Measurements from ENCODE around the gene PLB1.

PLB1 gene

DNA sequence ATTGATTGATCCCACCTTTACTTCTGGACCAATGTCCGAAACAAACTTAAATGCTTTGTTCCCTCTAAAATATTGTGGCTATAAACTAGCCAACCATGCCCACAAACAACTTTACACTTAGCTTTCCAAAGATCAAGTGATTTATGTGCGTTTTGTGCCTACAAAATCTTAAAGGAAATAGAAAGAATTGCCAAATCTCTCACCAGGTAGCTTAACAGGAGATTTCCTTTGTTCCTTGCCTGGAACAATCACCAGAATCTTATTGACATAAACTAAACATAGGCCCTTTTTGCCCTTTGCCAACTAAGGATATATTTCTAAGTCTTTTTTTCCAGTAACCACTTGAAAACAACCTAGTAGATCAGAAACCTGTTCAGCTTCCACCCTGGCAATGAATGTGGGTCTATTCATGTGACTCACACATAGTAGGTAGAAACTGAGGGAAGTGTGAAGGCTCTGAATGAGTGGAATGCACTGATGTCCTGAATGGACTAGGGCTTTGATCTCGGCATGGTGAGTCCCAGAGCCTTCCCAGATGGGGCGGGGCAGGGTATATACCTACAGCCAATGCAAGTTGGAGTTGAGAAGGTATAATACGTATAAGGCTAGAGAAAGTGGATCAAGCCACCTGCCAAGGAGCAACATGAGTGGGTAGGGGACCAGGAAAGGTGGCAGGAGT lies 161.2 kb downstream of the PLB1 start:
- ATAC-seq (ENCODE audit: insufficient read depth, low read depth) (no peak), DNase-seq (no peak)
- no peak overlapping the region for H3K4me3 ChIP-seq (ENCODE audit: low read depth in 1 of 2, low read length in 2 of 2)
- H3K36me3 ChIP-seq (ENCODE audit: insufficient read depth, low read length), result no peaks in the 10 kb centered on the region
- H3K79me2 ChIP-seq (ENCODE audit: insufficient read depth, low read length), result no peaks in the 10 kb centered on the region
- H3K27ac ChIP-seq (ENCODE audit: low read length), result no peak overlapping the region
- no peaks in the 10 kb centered on the region for H3K4me1 ChIP-seq (ENCODE audit: insufficient read depth, low read length)
- H3K9ac ChIP-seq (ENCODE audit: low read depth, low read length), result no peak overlapping the region
- H4K20me1 ChIP-seq (ENCODE audit: insufficient read depth, low read length), result no peaks in the 10 kb centered on the region
- no peak overlapping the region for H2AFZ ChIP-seq (ENCODE audit: low read depth, low read length)
- H3K27me3 ChIP-seq (ENCODE audit: insufficient read depth, low read length, poor library complexity), result peaks cover 2% of the 10 kb centered on the region
- TF ChIP-seq, protein P1, sequence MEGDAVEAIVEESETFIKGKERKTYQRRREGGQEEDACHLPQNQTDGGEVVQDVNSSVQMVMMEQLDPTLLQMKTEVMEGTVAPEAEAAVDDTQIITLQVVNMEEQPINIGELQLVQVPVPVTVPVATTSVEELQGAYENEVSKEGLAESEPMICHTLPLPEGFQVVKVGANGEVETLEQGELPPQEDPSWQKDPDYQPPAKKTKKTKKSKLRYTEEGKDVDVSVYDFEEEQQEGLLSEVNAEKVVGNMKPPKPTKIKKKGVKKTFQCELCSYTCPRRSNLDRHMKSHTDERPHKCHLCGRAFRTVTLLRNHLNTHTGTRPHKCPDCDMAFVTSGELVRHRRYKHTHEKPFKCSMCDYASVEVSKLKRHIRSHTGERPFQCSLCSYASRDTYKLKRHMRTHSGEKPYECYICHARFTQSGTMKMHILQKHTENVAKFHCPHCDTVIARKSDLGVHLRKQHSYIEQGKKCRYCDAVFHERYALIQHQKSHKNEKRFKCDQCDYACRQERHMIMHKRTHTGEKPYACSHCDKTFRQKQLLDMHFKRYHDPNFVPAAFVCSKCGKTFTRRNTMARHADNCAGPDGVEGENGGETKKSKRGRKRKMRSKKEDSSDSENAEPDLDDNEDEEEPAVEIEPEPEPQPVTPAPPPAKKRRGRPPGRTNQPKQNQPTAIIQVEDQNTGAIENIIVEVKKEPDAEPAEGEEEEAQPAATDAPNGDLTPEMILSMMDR (IDR thresholded peaks at IDR 0.05; ENCODE audit: borderline replicate concordance, extremely low read depth, low read length, poor library complexity, severe bottlenecking), result no peak
- TF ChIP-seq EZH2 (IDR thresholded peaks at IDR 0.05; ENCODE audit: borderline replicate concordance, low read depth, low read length, severe bottlenecking), result no peak
- no peak overlapping the region for H3K4me2 ChIP-seq (ENCODE audit: insufficient read depth, low read length)
- no peaks in the 10 kb centered on the region for H3K9me3 ChIP-seq (ENCODE audit: insufficient read depth, low read length, severe bottlenecking)

DNA sequence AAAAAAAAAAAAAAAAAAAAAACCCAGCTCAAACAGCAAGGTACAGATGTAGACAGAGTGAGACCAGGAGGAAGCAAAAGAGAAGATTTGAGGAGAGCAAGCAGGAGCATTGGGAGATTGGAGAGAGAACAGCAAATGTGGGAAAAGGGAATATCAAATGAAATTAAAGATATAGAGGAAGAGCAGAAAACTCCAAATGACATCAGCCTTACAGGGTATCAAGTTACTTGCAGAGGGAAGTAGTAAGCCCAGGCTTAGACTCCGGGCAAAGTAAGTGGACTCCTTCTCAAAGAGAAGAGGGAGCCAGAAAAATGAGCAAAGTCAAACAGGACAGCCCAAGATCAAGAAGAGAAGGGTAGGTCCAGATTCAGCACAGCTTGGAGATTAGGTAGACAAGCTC lies 162.5 kb downstream of the PLB1 start:
- Histone ChIP-seq H3K27ac (ENCODE audit: low read length) (no peak overlapping the region), H3K4me1 (ENCODE audit: insufficient read depth, low read length) (no peaks in the 10 kb centered on the region), H3K4me3 (ENCODE audit: low read depth in 1 of 2, low read length in 2 of 2) (no peak overlapping the region), H3K27me3 (ENCODE audit: insufficient read depth, low read length, poor library complexity) (peaks cover 2% of the 10 kb centered on the region), H3K9me3 (ENCODE audit: insufficient read depth, low read length, severe bottlenecking) (no peaks in the 10 kb centered on the region), H3K79me2 (ENCODE audit: insufficient read depth, low read length) (no peaks in the 10 kb centered on the region), H4K20me1 (ENCODE audit: insufficient read depth, low read length) (no peaks in the 10 kb centered on the region), H3K36me3 (ENCODE audit: insufficient read depth, low read length) (no peaks in the 10 kb centered on the region), H3K4me2 (ENCODE audit: insufficient read depth, low read length) (no peak overlapping the region), H3K9ac (ENCODE audit: low read depth, low read length) (no peak overlapping the region), H2AFZ (ENCODE audit: low read depth, low read length) (no peak overlapping the region)
- TF ChIP-seq, protein P1 (IDR thresholded peaks at IDR 0.05; ENCODE audit: borderline replicate concordance, extremely low read depth, low read length, poor library complexity, severe bottlenecking), result no peak
- TF ChIP-seq EZH2 (IDR thresholded peaks at IDR 0.05; ENCODE audit: borderline replicate concordance, low read depth, low read length, severe bottlenecking), result no peak
- DNase-seq (no peak), ATAC-seq (ENCODE audit: insufficient read depth, low read depth) (no peak)

DNA sequence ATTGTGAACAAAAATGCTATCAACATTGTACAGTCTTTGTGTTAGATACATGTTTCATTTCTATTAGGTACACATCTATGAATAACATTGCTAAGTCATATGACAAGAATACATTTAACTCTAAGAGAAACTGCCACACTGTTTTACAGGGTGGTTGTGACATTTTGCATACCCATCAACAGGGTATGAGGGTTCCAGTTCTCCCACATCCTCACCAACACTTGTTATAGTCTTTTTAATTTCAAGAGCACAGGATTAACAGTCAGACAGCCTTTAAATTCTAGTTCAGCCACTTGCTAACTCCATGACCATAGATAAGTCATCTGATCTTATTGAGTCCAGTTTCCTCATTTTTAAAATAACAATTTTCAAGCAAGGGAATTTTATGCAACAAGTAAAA lies 163.3 kb downstream of the PLB1 start:
- Histone ChIP-seq H3K36me3 (ENCODE audit: insufficient read depth, low read length) (no peaks in the 10 kb centered on the region), H3K9me3 (ENCODE audit: insufficient read depth, low read length, severe bottlenecking) (no peaks in the 10 kb centered on the region), H2AFZ (ENCODE audit: low read depth, low read length) (no peak overlapping the region), H3K4me1 (ENCODE audit: insufficient read depth, low read length) (no peaks in the 10 kb centered on the region), H3K79me2 (ENCODE audit: insufficient read depth, low read length) (no peaks in the 10 kb centered on the region), H3K9ac (ENCODE audit: low read depth, low read length) (no peak overlapping the region), H3K4me2 (ENCODE audit: insufficient read depth, low read length) (no peak overlapping the region), H3K27me3 (ENCODE audit: insufficient read depth, low read length, poor library complexity) (peaks cover 2% of the 10 kb centered on the region), H3K4me3 (ENCODE audit: low read depth in 1 of 2, low read length in 2 of 2) (no peak overlapping the region), H3K27ac (ENCODE audit: low read length) (no peak overlapping the region), H4K20me1 (ENCODE audit: insufficient read depth, low read length) (no peaks in the 10 kb centered on the region)
- ATAC-seq (ENCODE audit: insufficient read depth, low read depth), result no peak
- no peak for TF ChIP-seq EZH2 (IDR thresholded peaks at IDR 0.05; ENCODE audit: borderline replicate concordance, low read depth, low read length, severe bottlenecking)
- TF ChIP-seq, protein P1 (IDR thresholded peaks at IDR 0.05; ENCODE audit: borderline replicate concordance, extremely low read depth, low read length, poor library complexity, severe bottlenecking), result no peak
- no peak for DNase-seq

All from DND-41 (cell line).